GM13977 (cell line): Measurements from ENCODE around the gene HCK.
A peak's percentile ranks its signal among the peaks of the same experiment; 100 is the strongest.

Source experiments
- DNase-seq: peaks from one replicate; pipeline ENCODE4 v3.0.0; 2012; ENCODE audit warnings: low spot score
- CTCF ChIP-seq: IDR thresholded peaks from 2 replicates; pipeline ENCODE4 v1.5.1; 2012; ENCODE audit warnings: mild to moderate bottlenecking, control low read depth; ENCODE audit not compliant: insufficient read depth; ENCODE audit errors: extremely low read depth, missing control alignments
- in situ Hi-C: fragments of 300-500 bp; cut with MboI; formaldehyde crosslinking; loops from one replicate; pipeline ENCODE4 v1.12.0; 2022; ENCODE audit warnings: low sequenced_read_pairs, low pct_unique_long_range_greater_than_20kb, mixed read lengths, inconsistent platforms; ENCODE audit not compliant: unreplicated experiment

The HCK gene

DNA sequence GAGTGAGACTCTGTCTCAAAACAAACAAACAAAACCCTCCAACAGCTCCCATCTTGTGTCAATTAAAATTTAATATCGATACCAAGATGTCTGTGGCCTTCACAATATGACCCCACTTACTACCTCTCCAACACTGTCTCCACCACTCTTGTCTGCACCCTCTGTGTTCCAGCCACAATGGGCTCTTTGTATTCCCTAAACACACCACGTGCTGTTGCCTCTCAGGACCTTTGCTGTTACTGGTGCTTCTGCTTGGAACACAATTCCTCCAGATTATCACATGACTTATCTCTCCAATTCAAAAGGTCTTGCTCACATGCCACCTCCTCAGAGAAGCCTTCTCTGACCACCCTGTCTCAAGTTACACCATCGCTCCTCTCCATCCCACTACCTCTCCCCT, 6.0 kb upstream of the HCK start:
- in situ Hi-C loops: no loop called here
- TF ChIP-seq CTCF: no peak
- no peak for DNase-seq

GRCh38 chr20:32050324-32050841, 1.7 kb upstream of the HCK start:
- in situ Hi-C loops: no loop called here
- TF ChIP-seq CTCF: no peak
- no peak for DNase-seq

- TF ChIP-seq CTCF: no peak
- in situ Hi-C loops: no loop called here
- no peak for DNase-seq
Observed at GRCh38 chr20:32050851-32051556, 1.0 kb upstream of the HCK start.

DNA sequence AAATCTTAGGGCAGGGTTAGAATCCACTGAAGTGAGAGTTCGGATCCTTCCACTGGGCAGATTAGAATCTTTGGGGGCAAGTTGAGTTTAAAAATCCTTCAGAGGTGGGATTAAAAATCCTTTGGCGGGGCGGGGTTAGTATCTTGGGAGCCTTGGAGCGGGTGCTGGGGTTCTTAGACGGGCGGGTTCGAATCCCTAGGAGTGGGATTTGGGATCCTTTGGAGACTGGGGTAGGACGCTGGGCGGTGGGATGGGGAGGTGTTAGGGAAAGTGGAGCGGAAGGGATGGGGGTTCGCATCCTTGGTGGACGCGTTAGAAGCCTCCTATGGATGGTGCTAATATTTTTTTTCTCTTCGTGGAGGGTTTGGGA, 337 bp upstream of the HCK start:
- no peak for TF ChIP-seq CTCF
- no peak for DNase-seq
- in situ Hi-C loops: no loop called here

GRCh38 chr20:32052778-32053362, 828 bp downstream of the HCK start:
- TF ChIP-seq CTCF: no peak
- in situ Hi-C loops: no loop called here
- peak; percentile 72 for DNase-seq

DNA sequence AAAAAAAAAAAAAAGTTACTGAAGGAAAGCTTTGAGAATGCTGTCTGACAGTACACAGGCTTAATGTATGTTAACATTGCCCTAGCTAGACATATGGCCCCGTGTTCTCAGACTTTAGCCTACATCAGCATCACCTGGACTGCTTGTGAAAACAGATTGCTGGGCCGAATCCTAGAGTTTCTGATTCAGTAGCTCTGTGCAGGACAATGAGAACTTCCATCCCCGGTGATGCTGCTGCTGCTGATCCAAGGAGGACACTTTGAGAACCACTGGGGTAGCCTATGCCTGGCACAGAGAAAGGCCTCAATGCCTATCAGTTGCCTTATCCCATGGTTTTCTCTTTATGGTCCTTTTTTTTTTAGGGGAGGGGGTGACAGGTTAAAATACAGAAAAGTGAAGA, 1.6 kb downstream of the HCK start:
- DNase-seq: no peak
- TF ChIP-seq CTCF: no peak

More for the DNA sequence above, 1.6 kb downstream of the HCK start:
- in situ Hi-C loops: no loop called here
